Measurements from ENCODE around the gene LRATD1. TPM values are rescaled to one million over a fixed set of nuclear protein-coding genes. Genes with fewer than 3 reads are reported as not detected.

LRATD1 gene
- total RNA-seq, 4 donors from 2014 or later: 41.8 to 56.7 (median 49.9) TPM

DNA sequence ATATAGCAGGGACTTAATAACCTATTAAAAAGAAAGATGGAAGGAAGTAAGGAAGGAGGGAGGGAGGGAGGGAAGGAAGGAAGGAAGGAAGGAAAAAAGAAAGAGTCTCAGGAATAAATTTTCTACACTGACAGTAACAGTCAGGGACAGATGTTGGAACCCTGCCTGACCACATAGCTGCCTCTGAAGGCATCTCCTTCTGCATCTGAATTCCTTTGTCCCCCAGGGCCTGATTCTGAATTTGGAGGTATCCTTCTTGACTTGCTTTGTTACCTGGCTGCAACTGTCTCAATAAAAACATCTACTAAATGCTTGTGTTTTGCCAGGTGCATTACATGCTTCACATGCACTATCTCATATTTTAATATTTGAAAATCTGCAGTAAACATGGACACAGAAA lies 17.4 kb upstream of the LRATD1 start:
- TF ChIP-seq, protein P1, sequence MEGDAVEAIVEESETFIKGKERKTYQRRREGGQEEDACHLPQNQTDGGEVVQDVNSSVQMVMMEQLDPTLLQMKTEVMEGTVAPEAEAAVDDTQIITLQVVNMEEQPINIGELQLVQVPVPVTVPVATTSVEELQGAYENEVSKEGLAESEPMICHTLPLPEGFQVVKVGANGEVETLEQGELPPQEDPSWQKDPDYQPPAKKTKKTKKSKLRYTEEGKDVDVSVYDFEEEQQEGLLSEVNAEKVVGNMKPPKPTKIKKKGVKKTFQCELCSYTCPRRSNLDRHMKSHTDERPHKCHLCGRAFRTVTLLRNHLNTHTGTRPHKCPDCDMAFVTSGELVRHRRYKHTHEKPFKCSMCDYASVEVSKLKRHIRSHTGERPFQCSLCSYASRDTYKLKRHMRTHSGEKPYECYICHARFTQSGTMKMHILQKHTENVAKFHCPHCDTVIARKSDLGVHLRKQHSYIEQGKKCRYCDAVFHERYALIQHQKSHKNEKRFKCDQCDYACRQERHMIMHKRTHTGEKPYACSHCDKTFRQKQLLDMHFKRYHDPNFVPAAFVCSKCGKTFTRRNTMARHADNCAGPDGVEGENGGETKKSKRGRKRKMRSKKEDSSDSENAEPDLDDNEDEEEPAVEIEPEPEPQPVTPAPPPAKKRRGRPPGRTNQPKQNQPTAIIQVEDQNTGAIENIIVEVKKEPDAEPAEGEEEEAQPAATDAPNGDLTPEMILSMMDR (IDR thresholded peaks at IDR 0.05): no peak
- no peak for TF ChIP-seq POLR2A (IDR thresholded peaks at IDR 0.05)
- H3K4me3 ChIP-seq: no peak overlapping the region
- no peaks in the 10 kb centered on the region for H3K27me3 ChIP-seq
- peaks cover 0 to 9% (median 0%) of the 10 kb centered on the region in 3 donors for H3K4me1 ChIP-seq
- no peak overlapping the region for H3K27ac ChIP-seq
- intact Hi-C loops (cut with DNase I): no loop called here
- no peaks in the 10 kb centered on the region for H3K9me3 ChIP-seq
- no peaks in the 10 kb centered on the region for H3K36me3 ChIP-seq
- no peak for DNase-seq

DNA sequence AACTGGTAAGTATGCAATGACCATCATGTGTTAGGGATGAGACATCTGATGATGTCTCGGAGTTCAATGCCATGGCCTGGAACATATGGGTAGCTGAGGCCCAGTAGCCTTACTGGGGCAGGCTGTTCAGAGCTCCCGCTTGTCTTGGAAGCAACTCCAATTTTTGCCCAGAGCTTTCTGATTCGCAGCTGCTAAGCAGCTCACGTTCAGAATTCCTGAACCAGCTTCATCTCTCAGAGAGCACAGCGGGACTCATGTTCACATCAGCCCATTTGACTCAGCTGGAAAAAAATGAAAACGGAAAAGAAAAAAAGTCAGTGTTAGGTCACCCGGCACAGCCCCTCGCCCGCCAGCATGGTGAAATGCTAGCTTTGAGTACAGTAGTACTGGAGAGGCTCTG lies 16.8 kb upstream of the LRATD1 start:
- DNase-seq: no peak
- intact Hi-C loops (cut with DNase I): no loop called here
- WGBS, 2 donors: 89 to 94% methylated on average over 8 to 9 of the region's 9 CpGs
- Histone ChIP-seq H3K27ac (no peak overlapping the region), H3K27me3 (no peaks in the 10 kb centered on the region), H3K4me3 (no peak overlapping the region), H3K9me3 (no peaks in the 10 kb centered on the region), H3K4me1 (peaks cover 0 to 9% (median 0%) of the 10 kb centered on the region in 3 donors), H3K36me3 (no peaks in the 10 kb centered on the region)
- no peak for TF ChIP-seq POLR2A (IDR thresholded peaks at IDR 0.05)
- TF ChIP-seq, protein P1 (IDR thresholded peaks at IDR 0.05): no peak

DNA sequence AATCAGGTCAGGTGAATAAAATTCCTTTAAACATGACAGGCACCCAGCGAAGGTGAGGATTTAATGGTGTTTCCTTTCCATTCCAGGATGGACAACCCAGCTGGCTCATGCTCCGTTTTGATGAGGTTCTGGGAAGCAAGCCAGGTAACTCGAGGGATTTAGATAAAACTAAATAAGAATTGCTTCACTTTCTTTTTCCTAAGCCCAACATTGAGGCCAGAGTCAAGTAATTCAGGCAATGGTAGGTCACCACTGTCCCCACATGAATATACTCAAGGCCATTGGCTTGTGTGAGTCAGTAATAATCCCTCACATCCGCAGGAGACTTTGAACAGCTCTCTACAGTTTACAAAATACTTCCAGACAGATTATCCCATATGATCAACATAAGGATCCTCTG lies 16.2 kb upstream of the LRATD1 start:
- intact Hi-C loops (cut with DNase I): no loop called here
- 27 to 28% methylated on average over 4 of the region's 4 CpGs for WGBS, 2 donors
- no peak for DNase-seq

DNA sequence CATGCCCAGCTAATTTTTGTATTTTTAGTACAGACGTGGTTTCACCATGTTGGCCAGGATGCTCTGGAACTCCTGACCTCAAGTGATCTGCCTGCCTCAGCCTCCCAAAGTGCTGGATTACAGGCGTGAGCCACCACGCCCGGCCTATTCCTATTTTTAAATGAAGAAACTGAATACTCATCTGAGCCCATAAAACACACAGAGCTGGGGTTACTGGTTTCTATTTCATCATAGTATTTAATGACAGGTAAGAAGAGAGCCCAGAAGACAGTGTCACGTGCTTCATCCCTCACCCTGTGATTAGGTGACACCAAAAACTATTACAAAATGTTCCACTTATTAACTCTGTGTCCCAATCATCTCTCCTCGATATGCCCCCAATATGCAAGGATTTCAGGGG lies 15.6 kb upstream of the LRATD1 start:
- no peak overlapping the region for H3K27ac ChIP-seq
- no peak for DNase-seq
- intact Hi-C loops (cut with DNase I): no loop called here
- TF ChIP-seq POLR2A (IDR thresholded peaks at IDR 0.05): no peak
- TF ChIP-seq, protein P1 (IDR thresholded peaks at IDR 0.05): no peak
- no peaks in the 10 kb centered on the region for H3K36me3 ChIP-seq
- no peaks in the 10 kb centered on the region for H3K9me3 ChIP-seq
- peaks cover 0 to 9% (median 0%) of the 10 kb centered on the region in 3 donors for H3K4me1 ChIP-seq
- H3K4me3 ChIP-seq: no peak overlapping the region
- 88 to 91% methylated on average over 4 to 5 of the region's 6 CpGs for WGBS, 2 donors
- no peaks in the 10 kb centered on the region for H3K27me3 ChIP-seq

More for the DNA sequence above, 16.2 kb upstream of the LRATD1 start:
- Histone ChIP-seq H3K9me3 (no peaks in the 10 kb centered on the region), H3K4me3 (no peak overlapping the region), H3K27me3 (no peaks in the 10 kb centered on the region), H3K27ac (no peak overlapping the region), H3K4me1 (peaks cover 0 to 9% (median 0%) of the 10 kb centered on the region in 3 donors), H3K36me3 (no peaks in the 10 kb centered on the region)
- TF ChIP-seq, protein P1 (IDR thresholded peaks at IDR 0.05): no peak
- no peak for TF ChIP-seq POLR2A (IDR thresholded peaks at IDR 0.05)

DNA sequence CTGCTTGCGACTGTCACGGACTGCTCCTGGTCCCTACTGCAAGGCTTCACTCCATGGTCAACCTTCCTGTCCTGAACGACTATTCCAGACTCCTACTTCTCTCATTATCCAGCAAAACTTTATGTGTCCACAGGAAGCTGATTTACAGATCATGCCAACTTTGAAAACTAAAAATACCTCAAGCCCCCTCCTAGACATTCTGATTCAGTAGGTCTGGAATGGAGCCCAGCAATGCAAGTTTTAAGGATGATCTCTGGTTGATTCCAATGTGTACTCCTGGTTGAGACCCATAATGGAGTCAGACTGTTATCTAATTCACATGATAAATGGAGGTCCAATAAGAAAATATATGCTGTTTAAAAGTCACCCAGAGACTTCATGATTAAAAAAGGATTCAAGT lies 13.1 kb upstream of the LRATD1 start:
- Histone ChIP-seq H3K27me3 (no peaks in the 10 kb centered on the region), H3K27ac (no peak overlapping the region), H3K36me3 (no peaks in the 10 kb centered on the region), H3K9me3 (no peaks in the 10 kb centered on the region), H3K4me3 (no peak overlapping the region), H3K4me1 (peaks cover 0 to 8% (median 0%) of the 10 kb centered on the region in 3 donors)
- intact Hi-C loops (cut with DNase I): no loop called here
- TF ChIP-seq POLR2A (IDR thresholded peaks at IDR 0.05): no peak
- TF ChIP-seq, protein P1 (IDR thresholded peaks at IDR 0.05): no peak
- DNase-seq: no peak
- 78 to 90% methylated on average over 3 of the region's 3 CpGs for WGBS, 2 donors

Data from esophagus squamous epithelium (tissue), 5 donors.